GM21360 (cell line): ENCODE measurements around the gene INAFM1.
"Not testable (repeated sequence)": the region's sequence is repeated elsewhere in the genome, so short reads cannot be mapped to it uniquely, and the experiment has no call there.

Experiments used
- ATAC-seq: cut with Tn5 transposase; IDR thresholded peaks from one replicate; pipeline ENCODE4 v1.9.1; 2021; ENCODE audit warnings: mild to moderate bottlenecking, moderate library complexity; ENCODE audit not compliant: unreplicated experiment

The INAFM1 gene

DNA sequence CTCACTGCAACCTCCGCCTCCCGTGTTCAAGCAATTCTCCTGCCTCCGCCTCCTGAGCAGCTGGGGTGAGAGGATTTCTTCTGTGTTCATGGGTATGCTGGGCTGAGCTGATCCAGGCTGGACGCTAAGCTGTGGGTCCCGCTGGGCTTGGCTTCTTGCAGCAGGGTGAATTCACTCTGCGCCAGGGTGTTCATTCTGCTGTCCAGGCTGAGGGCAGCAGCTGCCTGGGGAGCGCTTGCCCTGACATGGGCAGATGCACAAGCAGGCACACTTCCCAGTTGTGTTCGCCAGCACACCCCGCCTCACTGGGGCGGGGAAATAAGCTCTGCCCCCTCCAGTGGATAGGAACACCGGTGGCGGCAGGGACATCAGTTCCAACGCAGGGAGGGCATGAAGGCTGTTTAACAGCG, 7.3 kb upstream of the INAFM1 start:
- no peak for ATAC-seq

DNA sequence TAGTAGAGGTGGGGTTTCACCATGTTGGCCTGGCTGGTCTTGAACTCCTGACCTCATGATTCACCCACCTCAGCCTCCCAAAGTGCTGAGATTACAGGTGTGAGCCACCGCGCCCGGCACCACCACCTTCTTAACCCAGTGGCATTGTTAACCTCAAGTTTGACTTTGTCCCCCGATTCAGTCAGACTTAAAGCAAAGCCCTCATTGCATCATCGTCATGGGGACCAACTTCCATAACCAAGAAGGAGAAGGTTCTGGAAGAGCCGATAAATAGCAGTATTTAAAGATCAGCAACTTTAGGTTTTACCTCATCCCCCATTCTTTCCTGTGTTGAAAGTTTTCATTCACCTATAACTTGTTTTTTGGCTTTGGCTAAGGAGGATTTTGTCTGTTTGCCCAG, 6.7 kb upstream of the INAFM1 start:
- ATAC-seq: no peak

GRCh38 chr19:47269596-47269995, 5.1 kb upstream of the INAFM1 start:
- no peak for ATAC-seq

- ATAC-seq: no peak
These were observed 4.3 kb upstream of the INAFM1 start for GRCh38 chr19:47270408-47270807.

DNA sequence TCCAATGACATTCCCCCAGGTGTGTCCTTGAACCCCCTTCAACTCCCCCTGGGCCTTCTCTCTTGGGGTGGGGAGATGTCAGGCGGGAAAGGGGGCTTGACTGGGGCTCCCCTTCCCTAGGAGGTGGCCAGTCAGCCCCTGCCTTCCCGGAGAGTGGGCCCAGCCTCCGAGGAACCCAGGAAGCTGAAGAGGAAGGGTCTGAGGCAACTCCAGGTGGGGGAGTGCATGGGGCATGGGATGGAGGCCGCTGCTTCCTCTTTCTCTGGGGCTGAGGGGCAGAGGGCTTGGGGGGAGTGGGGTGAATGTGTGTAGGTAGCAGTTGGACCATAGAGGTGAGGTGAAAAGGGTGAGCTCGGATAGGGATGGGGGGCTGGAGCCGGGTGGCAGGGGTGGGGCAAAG, 2.7 kb upstream of the INAFM1 start:
- no peak for ATAC-seq

- ATAC-seq: no peak
These were observed 2.0 kb upstream of the INAFM1 start for GRCh38 chr19:47272448-47273312.

DNA sequence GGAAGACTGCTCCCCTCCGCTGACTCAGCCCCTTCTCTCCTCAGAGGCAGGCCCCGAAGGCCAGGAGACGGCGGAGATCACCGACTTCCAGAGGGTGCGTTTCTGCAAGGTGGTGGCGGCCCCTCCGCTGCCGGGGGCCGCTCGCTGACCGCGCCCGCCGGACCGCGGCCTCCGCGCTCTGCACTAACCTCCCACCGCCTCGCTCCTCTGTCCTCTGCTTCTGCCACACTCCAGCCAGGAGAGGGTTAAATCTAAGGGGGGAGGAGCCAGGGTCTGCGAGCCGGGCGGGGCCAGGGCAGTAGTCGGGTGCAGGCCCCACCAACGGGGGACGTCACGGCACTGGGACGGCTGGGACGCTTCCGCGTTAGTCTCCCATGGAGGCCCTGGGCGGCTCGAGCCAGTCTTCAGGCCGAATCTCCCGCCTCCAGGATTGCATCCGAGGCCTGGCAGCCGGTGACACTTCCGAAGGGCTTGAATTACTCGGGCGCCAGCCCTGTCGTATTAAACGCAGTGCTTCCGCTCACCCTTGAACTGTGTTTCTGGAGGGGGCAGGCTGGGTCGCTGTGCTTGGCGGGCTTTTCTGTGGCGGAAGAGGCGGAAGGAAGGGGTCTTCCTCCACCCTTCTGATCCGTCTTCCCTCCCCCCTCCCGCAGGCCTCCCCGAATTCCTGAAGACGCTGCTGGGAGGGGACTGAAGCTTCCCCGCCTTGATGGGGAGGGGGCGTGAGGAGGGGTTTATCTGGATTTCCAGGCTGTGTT, 1.2 kb upstream of the INAFM1 start:
- ATAC-seq: peak; percentile 51

GRCh38 chr19:47274891-47275761, 441 bp downstream of the INAFM1 start:
- no peak for ATAC-seq

- ATAC-seq: no peak
These were observed 1.2 kb downstream of the INAFM1 start for GRCh38 chr19:47275791-47276461.

DNA sequence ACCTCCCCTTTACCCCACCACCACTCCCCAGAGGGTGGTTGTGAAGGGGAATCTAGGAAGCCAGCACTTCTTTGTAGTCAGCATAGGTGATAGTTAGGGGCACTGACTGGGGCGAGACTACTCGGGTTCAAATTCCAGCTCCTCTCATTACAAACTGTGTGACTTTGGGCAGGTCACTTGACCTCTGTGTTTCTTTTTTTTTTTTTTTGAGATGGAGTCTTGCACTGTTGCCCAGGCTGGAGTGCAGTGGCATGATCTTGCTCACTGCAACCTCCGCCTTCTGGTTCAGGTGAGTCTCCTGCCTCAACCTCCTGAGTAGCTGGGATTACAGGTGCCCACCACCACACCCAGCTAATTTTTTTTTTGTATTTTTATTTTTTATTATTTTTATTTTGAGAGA, 1.8 kb downstream of the INAFM1 start:
- ATAC-seq: not testable (repeated sequence)

GRCh38 chr19:47280183-47280797, 5.6 kb downstream of the INAFM1 start:
- no peak for ATAC-seq

DNA sequence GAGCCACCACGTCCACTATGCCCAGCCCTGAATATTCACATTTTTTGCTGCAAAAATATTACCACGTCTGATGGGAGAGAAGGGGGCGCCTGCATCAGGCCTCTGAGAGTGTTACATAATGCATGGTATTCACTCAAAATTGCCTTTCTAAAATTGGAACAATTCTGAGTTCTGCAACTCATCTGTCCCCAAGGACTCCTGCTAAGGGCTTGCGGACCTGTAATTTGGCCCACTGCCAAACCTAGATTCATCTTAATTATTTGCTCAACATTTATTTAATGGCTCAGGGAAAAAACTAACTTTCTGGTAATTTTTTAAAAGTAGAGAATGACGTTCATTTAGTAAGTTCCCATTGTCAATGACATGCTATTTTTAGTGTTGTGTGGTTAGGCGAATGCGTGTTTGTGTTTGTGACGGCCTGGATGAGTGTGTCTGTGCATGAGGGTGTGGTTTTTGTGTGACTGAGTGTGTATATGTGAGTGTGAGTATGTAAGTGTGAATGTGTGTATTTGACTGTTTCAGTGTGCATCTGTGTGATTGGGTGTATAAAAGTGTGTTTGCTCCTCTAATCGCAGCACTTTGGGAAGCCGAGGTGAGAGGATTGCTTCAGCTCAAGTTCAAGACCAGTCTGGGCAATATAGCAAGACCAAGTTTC, 8.8 kb downstream of the INAFM1 start:
- no peak for ATAC-seq

DNA sequence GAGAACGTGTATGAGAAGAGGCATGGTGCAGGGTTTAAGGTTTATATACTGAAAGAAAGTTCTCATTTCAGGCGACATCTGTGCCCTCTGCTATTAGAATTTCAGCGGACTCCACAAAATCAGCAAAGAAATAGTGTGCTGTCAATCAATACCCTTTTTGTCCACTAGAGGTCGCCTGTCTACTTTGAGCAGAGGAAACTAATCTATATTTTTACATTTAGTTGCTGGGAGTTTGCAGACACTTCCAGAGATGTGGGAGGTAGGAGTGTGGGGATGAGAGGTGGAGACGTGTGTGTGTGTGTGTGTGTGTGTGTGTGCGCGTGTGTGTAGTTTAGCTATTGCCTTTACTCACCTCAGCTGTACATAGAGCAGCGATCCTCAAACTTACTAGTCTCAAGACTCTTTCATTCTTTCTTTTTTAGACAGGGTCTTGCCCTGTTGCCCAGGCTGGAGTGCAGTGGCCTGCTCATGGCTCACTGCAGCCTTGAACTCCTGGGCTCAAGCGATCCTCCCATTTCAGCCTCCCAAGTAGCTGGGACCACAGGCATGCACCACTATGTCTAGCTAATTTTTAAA, 9.7 kb downstream of the INAFM1 start:
- ATAC-seq: no peak

- ATAC-seq: no peak
These were observed 21.4 kb downstream of the INAFM1 start for GRCh38 chr19:47296036-47296435.

DNA sequence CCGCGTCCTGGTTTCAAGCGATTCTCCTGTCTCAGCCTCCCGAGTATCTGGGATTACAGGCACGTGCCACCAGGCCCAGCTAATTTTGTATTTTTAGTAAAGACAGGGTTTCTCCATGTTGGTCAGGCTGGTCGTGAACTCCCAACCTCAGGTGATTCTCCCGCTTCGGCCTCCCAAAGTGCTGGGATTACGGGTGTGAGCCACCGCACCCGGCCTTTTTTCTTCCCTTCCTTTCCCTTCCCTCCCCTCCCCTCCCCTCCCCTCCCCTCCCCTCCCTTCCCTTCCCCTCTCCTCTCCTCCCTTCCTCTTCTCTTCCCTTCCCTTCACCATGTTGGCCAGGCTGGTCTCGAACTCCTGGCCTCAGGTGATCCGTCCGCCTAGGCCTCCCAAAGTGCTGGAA, 26.2 kb downstream of the INAFM1 start:
- ATAC-seq: not testable (repeated sequence)

GRCh38 chr19:47302249-47302648, 27.6 kb downstream of the INAFM1 start:
- no peak for ATAC-seq

DNA sequence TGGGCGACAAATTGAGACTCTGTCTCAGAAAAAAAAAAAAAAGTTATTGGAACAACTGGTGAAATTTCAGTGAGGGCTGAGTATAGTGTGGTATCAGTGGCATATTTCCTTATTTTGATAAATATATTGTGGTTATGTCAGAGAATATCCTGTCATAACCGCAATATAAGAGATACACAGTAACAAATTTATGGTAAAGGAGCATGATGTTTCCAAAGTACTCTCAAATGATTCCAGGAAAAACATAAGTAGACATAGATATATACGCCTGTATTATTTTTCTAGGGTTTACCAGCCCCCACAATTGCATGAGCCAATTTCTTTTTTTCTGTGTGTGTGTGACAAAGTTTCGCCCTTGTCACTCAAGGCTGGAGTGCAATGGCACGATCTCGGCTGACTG, 29.3 kb downstream of the INAFM1 start:
- no peak for ATAC-seq

GRCh38 chr19:47305309-47305751, 30.6 kb downstream of the INAFM1 start:
- no peak for ATAC-seq

DNA sequence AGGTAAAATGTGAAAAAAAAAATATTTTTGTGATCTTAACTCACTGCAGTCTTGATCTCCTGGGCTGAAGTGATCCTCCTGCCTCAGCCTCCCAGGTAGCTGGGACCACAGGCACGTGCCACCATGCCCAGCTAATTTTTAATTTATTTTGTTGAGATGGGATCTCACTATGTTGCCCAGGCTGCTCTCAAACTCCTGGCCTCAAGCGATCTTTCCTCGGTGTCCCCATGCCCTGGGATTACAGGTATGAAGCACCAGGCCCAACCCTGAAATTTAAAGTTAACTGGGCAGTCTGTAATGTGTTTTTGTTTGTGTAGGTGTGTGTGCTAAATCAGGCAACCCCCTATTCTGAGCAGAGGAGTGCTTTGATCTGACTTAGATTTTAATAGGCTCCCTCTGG, 31.6 kb downstream of the INAFM1 start:
- no peak for ATAC-seq
